Neutrophil (primary cell): ENCODE results near the gene SARDH.

Experiments
- H3K27ac ChIP-seq: fragments of 200-600 bp; sonication (generic); 2 replicates; pipeline ENCODE4 v1.5.1; 2016; ENCODE audit warnings: mild to moderate bottlenecking, moderate library complexity
- H3K27me3 ChIP-seq: fragments of 200-600 bp; sonication (generic); 2 replicates; pipeline ENCODE4 v1.6.0; 2016; ENCODE audit warnings: mild to moderate bottlenecking
- H3K36me3 ChIP-seq: fragments of 200-600 bp; sonication (generic); 2 replicates; pipeline ENCODE4 v1.5.1; 2017
- H3K4me1 ChIP-seq, 2 experiments: fragments of 200-600 bp in 1 of 2; sonication (generic) in 1 of 2; 1 replicate in 1 of 2; 2 replicates in 1 of 2; pipeline versions ENCODE4 v1.5.1 to v1.6.1; 2013 to 2016; ENCODE audit warnings: low read depth in 1 of 2, low read length in 1 of 2, mild to moderate bottlenecking in 1 of 2, moderate library complexity in 1 of 2; ENCODE audit not compliant: control insufficient read depth in 1 of 2, insufficient read depth in 1 of 2
- H3K4me3 ChIP-seq, 2 experiments: fragments of 200-600 bp in 1 of 2; sonication (generic) in 1 of 2; 1 replicate in 1 of 2; 2 replicates in 1 of 2; pipeline ENCODE4 v1.5.1; 2013 to 2016; ENCODE audit warnings: low read depth in 1 of 2, low read length in 1 of 2, mild to moderate bottlenecking in 1 of 2, moderate library complexity in 1 of 2
- H3K9me3 ChIP-seq: fragments of 200-600 bp; sonication (generic); 2 replicates; pipeline ENCODE4 v1.5.1; 2016
- CTCF ChIP-seq: fragments of 200-600 bp; sonication (generic); IDR thresholded peaks from 2 replicates; pipeline ENCODE4 v1.5.1; 2016; ENCODE audit warnings: antibody characterized with exemption

SARDH gene

GRCh38 chr9:133619791-133620190 is 118.4 kb downstream of the SARDH start:
- no peaks in the 10 kb centered on the region for H3K36me3 ChIP-seq

DNA sequence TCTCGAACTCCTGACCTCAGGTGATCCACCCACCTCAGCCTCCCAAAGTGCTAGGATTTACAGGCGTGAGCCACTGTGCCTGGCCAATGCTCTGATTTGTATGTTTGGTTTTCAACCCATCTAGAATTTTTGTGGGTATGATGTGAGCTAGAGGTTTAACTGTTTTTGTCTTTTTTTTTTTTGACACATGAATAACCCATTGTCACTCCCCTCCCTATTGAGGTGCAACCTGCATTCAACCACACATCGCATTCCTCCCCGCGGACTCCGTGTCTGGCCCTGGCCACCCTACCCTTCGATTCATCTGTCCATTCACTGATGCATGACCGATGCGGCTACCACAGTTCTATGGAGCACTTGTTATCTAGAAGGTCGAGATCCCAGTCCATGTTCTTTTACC is 119.4 kb downstream of the SARDH start:
- peaks cover 64% of the 10 kb centered on the region for H3K27me3 ChIP-seq
- H3K4me1 ChIP-seq = no peaks in the 10 kb centered on the region
- TF ChIP-seq CTCF = no peak
- no peaks in the 10 kb centered on the region for H3K9me3 ChIP-seq
- H3K27ac ChIP-seq = no peak overlapping the region
- no peaks in the 10 kb centered on the region for H3K36me3 ChIP-seq
- no peak overlapping the region for H3K4me3 ChIP-seq

More at GRCh38 chr9:133619791-133620190, 118.4 kb downstream of the SARDH start:
- Histone ChIP-seq H3K4me1 (no peaks in the 10 kb centered on the region), H3K27me3 (peaks cover 55% of the 10 kb centered on the region), H3K27ac (no peak overlapping the region), H3K4me3 (no peak overlapping the region), H3K9me3 (no peaks in the 10 kb centered on the region)
- no peak for TF ChIP-seq CTCF

DNA sequence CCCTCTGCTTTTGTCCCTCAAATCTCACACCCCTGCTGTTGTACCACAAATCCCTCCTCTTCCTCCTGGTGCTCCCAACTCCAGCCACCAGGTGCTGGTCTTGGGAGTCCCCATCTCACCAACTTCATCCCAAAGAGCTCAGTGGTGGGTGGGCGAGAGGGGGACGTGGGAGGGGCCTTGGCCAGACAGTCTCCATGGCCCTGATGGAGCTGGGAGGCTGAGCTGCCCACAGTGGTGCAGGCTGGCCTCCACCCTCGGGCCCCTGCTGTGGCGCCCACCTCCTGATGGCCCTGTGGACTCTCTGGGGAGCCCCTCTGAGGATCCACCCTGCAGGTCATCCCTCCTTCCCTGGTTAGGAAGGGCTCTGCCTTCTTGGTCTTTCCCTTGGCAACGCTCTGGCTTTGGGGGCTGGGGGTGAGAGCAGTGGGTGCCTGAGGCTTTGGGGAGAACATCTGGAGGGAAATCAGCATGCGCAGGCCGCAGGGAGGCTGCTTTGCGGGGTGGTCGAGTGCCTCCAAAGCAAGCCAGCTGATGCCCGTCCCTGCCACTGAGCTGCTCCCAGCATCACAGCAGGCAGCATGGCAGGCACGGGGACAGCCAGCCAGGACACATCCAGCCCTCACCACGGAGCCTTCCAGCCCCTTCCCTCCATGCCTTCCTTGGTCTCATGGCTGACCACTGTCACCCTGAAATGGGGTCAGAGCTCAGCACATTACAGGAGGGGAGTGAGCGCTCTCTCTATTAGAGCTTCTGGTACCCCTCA is 121.3 kb downstream of the SARDH start:
- no peaks in the 10 kb centered on the region for H3K9me3 ChIP-seq
- TF ChIP-seq CTCF = no peak
- no peak overlapping the region for H3K27ac ChIP-seq
- H3K4me1 ChIP-seq = no peaks in the 10 kb centered on the region
- peaks cover 64% of the 10 kb centered on the region for H3K27me3 ChIP-seq
- H3K4me3 ChIP-seq = no peak overlapping the region
- H3K36me3 ChIP-seq = no peaks in the 10 kb centered on the region

DNA sequence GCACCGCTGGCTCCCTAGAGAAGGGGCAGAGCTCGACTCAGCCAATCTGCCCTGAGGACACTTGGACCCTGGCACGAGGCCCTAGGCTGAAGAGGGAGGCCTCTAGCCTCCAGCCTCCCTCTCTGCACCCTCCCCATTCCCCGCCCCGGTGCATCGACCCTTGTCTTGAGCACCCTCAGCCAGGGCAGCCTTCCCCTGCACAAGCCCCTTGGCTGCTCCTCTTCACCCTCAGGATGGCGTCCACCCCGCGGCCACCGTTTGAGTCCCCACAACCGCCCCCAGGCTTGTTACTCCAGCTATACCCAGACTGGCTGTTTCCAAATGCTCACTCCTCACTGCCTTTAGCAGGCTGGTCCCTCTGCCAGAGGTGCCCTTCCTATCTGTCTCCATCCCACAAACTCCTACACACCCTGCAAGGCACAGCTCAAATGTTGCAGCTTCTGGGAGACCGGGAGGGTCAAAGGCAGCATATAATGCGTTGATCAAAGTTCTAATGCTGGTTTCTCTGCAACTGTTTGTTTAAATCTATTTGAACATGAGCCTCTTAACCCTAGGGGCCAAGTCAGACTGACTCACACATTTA is 122.5 kb downstream of the SARDH start:
- H3K27ac ChIP-seq = no peak overlapping the region
- H3K27me3 ChIP-seq = peaks cover 68% of the 10 kb centered on the region
- H3K9me3 ChIP-seq = no peaks in the 10 kb centered on the region
- no peak overlapping the region for H3K4me3 ChIP-seq
- H3K4me1 ChIP-seq = no peaks in the 10 kb centered on the region
- no peak for TF ChIP-seq CTCF
- no peaks in the 10 kb centered on the region for H3K36me3 ChIP-seq

DNA sequence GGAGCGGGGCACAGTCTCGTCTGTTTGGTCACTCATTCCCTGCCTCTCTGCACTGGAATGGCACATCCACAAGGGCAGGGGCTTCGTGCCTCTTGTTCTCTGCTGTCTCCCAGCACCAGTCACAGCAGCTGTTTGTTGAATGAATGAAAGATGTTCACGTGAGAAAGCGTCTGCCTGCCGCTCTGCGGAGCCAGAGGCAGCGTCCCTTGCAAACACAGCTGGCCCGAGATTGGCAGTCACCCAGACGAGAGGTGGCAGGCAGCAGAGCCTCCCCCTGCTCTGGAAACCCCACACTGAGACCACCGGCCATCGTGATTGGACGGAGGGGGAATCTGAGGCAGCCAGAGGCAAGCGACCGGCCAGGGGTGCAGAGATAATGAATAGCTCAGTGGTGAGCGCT is 123.0 kb downstream of the SARDH start:
- Histone ChIP-seq H3K36me3 (no peaks in the 10 kb centered on the region), H3K27ac (no peak overlapping the region), H3K4me3 (no peak overlapping the region), H3K27me3 (peaks cover 68% of the 10 kb centered on the region), H3K4me1 (no peaks in the 10 kb centered on the region), H3K9me3 (no peaks in the 10 kb centered on the region)
- no peak for TF ChIP-seq CTCF
